Measurements from ENCODE around the gene SLC19A3.
"Not testable (repeated sequence)": the region's sequence is repeated elsewhere in the genome, so short reads cannot be mapped to it uniquely, and the experiment has no call there.

SLC19A3 gene

GRCh38 chr2:227748079-227748478, 30.3 kb upstream of the SLC19A3 start:
- no peak overlapping the region for H3K4me3 ChIP-seq (replicated peaks in 1 of 2; ENCODE audit: low read depth in 2 of 2, low read length in 2 of 2)
- TF ChIP-seq, protein P1, sequence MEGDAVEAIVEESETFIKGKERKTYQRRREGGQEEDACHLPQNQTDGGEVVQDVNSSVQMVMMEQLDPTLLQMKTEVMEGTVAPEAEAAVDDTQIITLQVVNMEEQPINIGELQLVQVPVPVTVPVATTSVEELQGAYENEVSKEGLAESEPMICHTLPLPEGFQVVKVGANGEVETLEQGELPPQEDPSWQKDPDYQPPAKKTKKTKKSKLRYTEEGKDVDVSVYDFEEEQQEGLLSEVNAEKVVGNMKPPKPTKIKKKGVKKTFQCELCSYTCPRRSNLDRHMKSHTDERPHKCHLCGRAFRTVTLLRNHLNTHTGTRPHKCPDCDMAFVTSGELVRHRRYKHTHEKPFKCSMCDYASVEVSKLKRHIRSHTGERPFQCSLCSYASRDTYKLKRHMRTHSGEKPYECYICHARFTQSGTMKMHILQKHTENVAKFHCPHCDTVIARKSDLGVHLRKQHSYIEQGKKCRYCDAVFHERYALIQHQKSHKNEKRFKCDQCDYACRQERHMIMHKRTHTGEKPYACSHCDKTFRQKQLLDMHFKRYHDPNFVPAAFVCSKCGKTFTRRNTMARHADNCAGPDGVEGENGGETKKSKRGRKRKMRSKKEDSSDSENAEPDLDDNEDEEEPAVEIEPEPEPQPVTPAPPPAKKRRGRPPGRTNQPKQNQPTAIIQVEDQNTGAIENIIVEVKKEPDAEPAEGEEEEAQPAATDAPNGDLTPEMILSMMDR (IDR thresholded peaks at IDR 0.05; ENCODE audit: low read depth, low read length), result peak; percentile 39
- DNase-seq (ENCODE audit: low read depth in 2 of 2), result peak in 1 of 2 donors; percentile 18

DNA sequence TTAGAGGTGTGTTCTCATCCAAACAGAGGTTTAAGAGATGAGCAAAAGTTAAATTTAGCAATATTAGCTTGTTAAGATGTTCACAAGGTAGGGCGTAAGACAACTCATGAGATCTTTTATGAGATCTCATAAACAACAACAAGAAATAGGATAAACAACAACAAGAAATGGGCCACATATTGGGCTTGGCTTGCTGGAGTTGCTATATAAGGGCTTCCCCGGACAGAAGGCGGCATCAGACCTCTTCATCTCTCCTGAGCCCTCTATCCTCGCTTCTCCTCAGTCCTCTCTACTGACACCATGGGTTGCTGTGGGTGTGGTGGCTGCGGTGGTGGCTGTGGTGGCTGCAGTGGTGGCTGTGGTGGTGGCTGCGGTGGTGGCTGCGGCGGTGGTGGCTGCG, 27.8 kb upstream of the SLC19A3 start, which contains the start of gene SCYGR8:
TSS of gene SCYGR8 (plus strand) at position 301 of the 400 bp plus-strand sequence. CDS start at position 301, 0 bp downstream.
- H3K4me3 ChIP-seq (replicated peaks in 1 of 2; ENCODE audit: low read depth in 2 of 2, low read length in 2 of 2), result no peak within 1 kb of the TSS
- DNase-seq (ENCODE audit: low read depth in 2 of 2), result no peak
- TF ChIP-seq, protein P1 (IDR thresholded peaks at IDR 0.05; ENCODE audit: low read depth, low read length), result no peak

- DNase-seq (ENCODE audit: low read depth in 2 of 2), result not testable (repeated sequence)
Observed at GRCh38 chr2:227740705-227741104, 22.9 kb upstream of the SLC19A3 start.

DNA sequence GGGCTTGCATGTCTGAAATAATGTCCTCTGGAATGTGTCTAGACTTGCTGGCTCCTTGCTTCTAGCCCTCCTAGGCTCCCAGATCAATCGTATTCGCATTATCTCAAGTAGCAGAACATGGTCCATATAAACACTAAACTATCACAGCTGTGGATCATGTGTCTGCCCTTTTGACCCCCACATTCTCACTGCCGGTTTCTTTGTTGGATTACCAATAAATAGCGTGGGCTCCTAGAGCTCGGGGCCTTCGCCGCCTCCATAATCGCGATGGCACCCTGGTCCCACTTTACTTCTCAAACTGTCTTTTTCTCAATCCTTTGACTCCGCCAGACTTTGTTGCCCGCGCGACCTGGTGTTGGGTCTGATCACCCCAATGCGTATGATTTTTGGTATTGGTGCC, 21.5 kb upstream of the SLC19A3 start:
- DNase-seq (ENCODE audit: low read depth in 2 of 2), result no peak
- no peak overlapping the region for H3K4me3 ChIP-seq (replicated peaks in 1 of 2; ENCODE audit: low read depth in 2 of 2, low read length in 2 of 2)
- TF ChIP-seq, protein P1 (IDR thresholded peaks at IDR 0.05; ENCODE audit: low read depth, low read length), result no peak

More at GRCh38 chr2:227740705-227741104, 22.9 kb upstream of the SLC19A3 start:
- not testable (repeated sequence) for H3K4me3 ChIP-seq (replicated peaks in 1 of 2; ENCODE audit: low read depth in 2 of 2, low read length in 2 of 2)

GRCh38 chr2:227728035-227728434, 10.2 kb upstream of the SLC19A3 start, which contains the start of gene SCYGR7:
SCYGR7 (plus strand) TSS chr2:227728335; CDS start chr2:227728335, 0 bp downstream.
- H3K4me3 ChIP-seq (replicated peaks in 1 of 2; ENCODE audit: low read depth in 2 of 2, low read length in 2 of 2), result no peak within 1 kb of the TSS
- TF ChIP-seq, protein P1 (IDR thresholded peaks at IDR 0.05; ENCODE audit: low read depth, low read length), result no peak
- DNase-seq (ENCODE audit: low read depth in 2 of 2), result no peak

DNA sequence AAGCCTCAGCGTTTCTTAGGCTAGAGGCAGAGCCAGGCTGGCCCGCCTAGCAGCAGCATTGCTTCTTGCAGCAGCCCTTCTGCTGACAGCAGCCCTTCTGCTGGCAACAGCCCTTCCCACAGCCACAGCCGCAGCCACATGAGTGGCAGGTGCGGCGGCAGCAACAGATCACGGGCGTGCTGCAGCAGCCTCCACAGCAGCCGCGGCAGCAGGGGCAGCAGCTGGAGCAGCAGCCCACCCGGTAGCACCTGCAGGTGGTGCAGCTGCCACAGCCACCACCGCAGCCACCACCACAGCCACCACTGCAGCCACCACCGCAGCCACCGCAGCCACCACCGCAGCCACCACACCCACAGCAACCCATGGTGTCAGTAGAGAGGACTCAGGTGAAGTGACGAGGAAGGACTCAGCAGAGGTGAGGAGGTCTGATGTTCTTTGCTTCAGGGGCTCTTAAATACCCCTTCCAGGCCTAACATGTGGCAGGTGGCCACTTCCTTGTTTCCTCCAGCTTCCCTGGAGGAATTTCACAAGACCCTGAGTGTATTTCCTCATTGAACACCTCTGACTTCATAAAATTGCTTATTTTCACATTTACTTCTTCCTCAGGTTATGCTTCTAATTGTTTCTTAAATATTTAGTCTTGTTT, 6.7 kb upstream of the SLC19A3 start, which contains the start of gene SCYGR6:
TSS of gene SCYGR6 (minus strand) at position 364 of the 646 bp plus-strand sequence. CDS start at position 364, 0 bp downstream.
- H3K4me3 ChIP-seq (replicated peaks in 1 of 2; ENCODE audit: low read depth in 2 of 2, low read length in 2 of 2), result no peak within 1 kb of the TSS
- TF ChIP-seq, protein P1 (IDR thresholded peaks at IDR 0.05; ENCODE audit: low read depth, low read length), result no peak
- DNase-seq (ENCODE audit: low read depth in 2 of 2), result no peak

DNA sequence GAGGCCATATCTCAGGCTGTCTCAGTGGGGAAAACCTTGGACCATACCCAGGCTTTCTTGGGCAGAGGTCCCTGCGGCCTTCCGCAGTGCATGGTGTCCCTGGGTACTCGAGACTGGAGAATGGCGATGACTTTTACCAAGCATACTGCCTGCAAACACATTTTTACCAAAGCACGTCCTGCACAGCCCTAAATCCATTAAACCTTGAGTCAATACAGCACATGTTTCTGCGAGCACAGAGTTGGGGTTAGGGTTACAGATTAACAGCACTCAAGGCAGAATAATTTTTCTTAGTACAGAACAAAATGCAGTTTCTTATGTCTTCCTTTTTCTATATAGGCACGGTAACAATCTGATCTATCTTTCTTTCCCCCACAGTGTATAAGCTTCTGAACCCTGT, 5.0 kb upstream of the SLC19A3 start:
- not testable (repeated sequence) for DNase-seq (ENCODE audit: low read depth in 2 of 2); H3K4me3 ChIP-seq (replicated peaks in 1 of 2; ENCODE audit: low read depth in 2 of 2, low read length in 2 of 2)

- H3K4me3 ChIP-seq (replicated peaks in 1 of 2; ENCODE audit: low read depth in 2 of 2, low read length in 2 of 2), result no peak overlapping the region
- TF ChIP-seq, protein P1 (IDR thresholded peaks at IDR 0.05; ENCODE audit: low read depth, low read length), result no peak
- peak; percentile 5 to 22 for DNase-seq (ENCODE audit: low read depth in 2 of 2)
Observed at GRCh38 chr2:227720680-227721079, 2.9 kb upstream of the SLC19A3 start.
